ENCODE results near the gene MAS1L.

Gene MAS1L

GRCh38 chr6:29528300-29528931 is 40.7 kb upstream of the MAS1L start:
- TF ChIP-seq CTCF (IDR thresholded peaks at IDR 0.05; ENCODE audit: borderline replicate concordance, insufficient read depth, low read depth, low read length) = no peak
- H3K4me3 ChIP-seq (ENCODE audit: low read depth, low read length) = no peak overlapping the region

GRCh38 chr6:29527564-29527963 is 39.8 kb upstream of the MAS1L start:
- no peak overlapping the region for H3K4me3 ChIP-seq (ENCODE audit: low read depth, low read length)
- no peak for TF ChIP-seq CTCF (IDR thresholded peaks at IDR 0.05; ENCODE audit: borderline replicate concordance, insufficient read depth, low read depth, low read length)

- H3K4me3 ChIP-seq (ENCODE audit: low read depth, low read length) = no peak overlapping the region
- no peak for TF ChIP-seq CTCF (IDR thresholded peaks at IDR 0.05; ENCODE audit: borderline replicate concordance, insufficient read depth, low read depth, low read length)
Measured at GRCh38 chr6:29527126-29527525, 39.4 kb upstream of the MAS1L start.

DNA sequence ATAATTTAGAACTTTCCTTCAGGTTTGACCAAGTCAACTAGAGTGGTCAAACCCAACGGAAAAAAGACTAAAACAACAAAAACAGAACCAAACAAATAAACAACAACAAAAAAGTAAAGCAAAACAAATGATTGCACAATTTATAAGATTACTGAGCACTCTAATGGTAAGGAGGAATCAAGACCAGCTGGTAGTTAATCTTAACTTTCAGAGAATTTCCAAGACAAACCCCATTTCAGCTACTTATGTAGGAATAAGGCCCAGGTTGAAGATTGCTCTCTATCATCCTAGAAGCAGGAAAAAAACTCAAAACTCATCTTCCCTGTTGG is 37.5 kb upstream of the MAS1L start:
- no peak for TF ChIP-seq CTCF (IDR thresholded peaks at IDR 0.05; ENCODE audit: borderline replicate concordance, insufficient read depth, low read depth, low read length)
- H3K4me3 ChIP-seq (ENCODE audit: low read depth, low read length) = no peak overlapping the region

GRCh38 chr6:29524444-29525310 is 36.9 kb upstream of the MAS1L start:
- H3K4me3 ChIP-seq (ENCODE audit: low read depth, low read length) = no peak overlapping the region
- no peak for TF ChIP-seq CTCF (IDR thresholded peaks at IDR 0.05; ENCODE audit: borderline replicate concordance, insufficient read depth, low read depth, low read length)

- TF ChIP-seq CTCF (IDR thresholded peaks at IDR 0.05; ENCODE audit: borderline replicate concordance, insufficient read depth, low read depth, low read length) = no peak
- no peak overlapping the region for H3K4me3 ChIP-seq (ENCODE audit: low read depth, low read length)
Measured at GRCh38 chr6:29524044-29524443, 36.3 kb upstream of the MAS1L start.

DNA sequence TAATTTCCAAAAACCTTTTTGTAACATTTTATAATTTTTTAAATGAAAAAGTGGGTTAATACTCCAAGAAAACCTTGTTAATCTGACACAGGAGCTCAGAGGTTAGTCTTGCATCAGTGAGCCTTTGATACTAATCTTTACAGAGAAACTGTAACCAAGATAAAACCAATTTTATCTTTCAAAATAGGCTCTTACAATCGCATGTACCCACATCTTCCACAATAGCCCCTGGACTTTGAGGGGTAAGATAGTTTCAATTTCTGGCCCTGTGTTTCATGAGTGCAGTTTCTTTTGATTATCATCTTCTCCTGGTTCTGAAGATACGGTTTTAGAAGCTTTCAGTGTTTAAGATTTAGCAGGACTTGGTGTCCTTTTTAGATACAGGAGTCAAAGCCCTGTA is 34.5 kb upstream of the MAS1L start:
- no peak for TF ChIP-seq CTCF (IDR thresholded peaks at IDR 0.05; ENCODE audit: borderline replicate concordance, insufficient read depth, low read depth, low read length)
- H3K4me3 ChIP-seq (ENCODE audit: low read depth, low read length) = no peak overlapping the region

All from GM12875 (cell line).